ENCODE results near the gene ZPR1.

DNA sequence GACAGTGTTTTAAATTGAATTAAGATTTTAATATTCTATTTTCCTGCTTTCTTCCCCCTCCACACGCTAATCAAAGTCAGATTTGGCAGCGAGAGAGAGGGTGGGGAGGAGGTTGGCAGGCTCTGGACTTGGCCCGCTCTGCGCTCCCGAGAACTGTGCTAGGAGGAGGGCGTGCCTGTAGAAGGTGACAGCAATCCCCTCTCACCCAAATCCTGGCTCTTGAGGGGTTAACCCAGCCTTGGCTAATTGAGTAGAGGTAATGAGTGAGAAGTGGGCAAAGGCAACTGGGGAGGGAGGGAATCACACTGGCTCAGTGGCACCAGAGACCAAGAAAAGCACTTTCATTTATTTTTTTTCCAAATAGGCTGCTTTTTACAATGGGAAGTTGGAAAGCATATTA lies 57.2 kb downstream of the ZPR1 start:
- TF ChIP-seq CTCF (conservative IDR thresholded peaks at IDR 0.05; ENCODE audit: low read depth, low read length) = no peak
- TF ChIP-seq EZH2phosphoT487 (IDR thresholded peaks at IDR 0.05; ENCODE audit: borderline replicate concordance, low read length) = no peak
- no peak for TF ChIP-seq EZH2 (IDR thresholded peaks at IDR 0.05; ENCODE audit: low read length, unreplicated experiment)

All from PC-3 (cell line).